HG03575 (cell line): ENCODE data around the gene COL4A5.
"Not testable (repeated sequence)": the region's sequence is repeated elsewhere in the genome, so short reads cannot be mapped to it uniquely, and the experiment has no call there.

Source experiments
- ATAC-seq: cut with Tn5 transposase; IDR thresholded peaks from one replicate; pipeline ENCODE4 v1.9.1; 2021; ENCODE audit not compliant: unreplicated experiment, insufficient number of reproducible peaks, low FRiP score; ENCODE audit errors: extremely low read depth

COL4A5 gene

DNA sequence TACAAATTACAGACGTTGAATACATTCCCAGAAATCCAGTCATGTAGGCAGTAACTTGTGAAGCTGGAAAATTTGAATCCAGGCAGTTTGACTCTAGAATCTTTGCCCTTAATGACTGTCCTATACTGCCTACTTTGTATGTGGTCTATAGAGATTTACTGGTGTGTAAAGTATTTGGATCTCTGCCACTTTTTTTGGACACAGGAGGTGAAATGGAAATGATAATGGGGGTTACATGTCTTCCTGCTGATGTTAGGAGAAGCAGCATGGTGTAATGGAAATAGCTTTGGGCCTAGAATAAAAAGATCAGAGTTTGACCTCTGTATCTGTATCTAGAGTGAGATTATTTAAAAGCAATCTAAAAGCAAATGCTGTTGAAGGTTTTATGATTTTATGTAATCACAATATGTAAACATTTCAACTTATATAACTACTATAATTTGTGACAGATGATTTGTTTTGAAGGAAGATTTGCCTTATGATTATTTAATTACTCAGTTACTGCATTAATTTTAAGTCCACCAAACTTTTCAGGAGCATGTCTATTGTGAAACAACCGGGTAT is 3.3 kb downstream of the COL4A5 start:
- ATAC-seq, result no peak

DNA sequence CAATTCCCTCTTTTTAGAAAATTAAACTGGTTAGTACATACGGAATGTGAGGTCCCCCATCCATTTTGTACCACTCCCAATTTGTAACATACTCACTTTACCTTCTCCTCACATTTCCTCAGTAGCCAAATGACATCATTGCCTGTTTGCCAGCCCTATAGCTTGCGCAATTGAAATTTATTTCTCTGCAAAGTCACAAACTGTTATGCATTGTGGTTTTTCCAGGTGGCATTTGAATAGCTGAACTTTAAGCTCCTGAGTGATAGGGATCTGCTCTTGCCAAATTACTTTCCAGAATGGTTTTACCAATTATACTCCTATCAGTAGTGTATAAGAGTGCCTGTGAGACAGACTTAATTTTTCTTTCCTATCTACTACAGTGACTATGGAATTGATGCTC is 7.7 kb downstream of the COL4A5 start:
- no peak for ATAC-seq

DNA sequence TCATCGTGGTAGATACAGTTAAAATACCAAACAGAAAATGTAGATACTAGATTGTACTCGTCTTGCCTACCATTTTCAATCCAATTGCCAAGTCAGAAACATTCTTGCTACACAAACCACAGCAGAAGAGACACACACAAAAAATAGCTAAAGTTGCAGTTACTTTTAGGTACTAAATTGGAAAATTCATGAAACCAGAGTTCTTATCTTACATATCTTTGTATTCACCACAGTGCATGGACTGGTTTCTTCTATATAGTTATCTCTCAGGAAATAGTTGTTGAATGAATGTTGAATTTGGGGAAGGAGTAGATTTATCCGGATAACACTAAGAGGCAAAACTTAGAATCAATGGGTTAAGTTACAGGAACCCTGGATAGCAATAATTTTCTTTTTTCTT is 14.2 kb downstream of the COL4A5 start:
- no peak for ATAC-seq

DNA sequence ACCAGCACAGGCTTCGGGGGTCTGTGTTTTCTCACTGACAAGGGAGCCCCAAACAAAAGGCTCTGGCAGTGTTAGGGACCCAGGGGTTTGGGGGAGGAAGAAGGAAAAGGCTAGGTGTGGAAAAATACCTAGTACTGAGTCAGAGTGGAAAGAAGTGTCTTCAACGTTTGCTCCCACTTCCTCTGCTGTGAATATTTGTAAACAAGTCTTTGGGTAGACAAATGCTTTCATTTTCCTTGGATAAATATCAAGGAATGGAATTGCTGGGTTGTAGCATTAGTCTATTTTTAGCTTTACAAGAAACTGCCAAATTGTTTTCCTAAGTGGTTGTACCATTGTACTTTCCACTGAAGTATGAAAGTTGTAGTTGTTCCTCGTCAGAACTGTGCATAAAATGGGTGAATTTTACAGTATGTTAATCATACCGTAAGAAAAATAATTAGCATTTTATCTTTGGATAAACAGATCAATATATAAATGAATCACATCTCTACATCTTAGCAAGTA is 17.4 kb downstream of the COL4A5 start:
- no peak for ATAC-seq

DNA sequence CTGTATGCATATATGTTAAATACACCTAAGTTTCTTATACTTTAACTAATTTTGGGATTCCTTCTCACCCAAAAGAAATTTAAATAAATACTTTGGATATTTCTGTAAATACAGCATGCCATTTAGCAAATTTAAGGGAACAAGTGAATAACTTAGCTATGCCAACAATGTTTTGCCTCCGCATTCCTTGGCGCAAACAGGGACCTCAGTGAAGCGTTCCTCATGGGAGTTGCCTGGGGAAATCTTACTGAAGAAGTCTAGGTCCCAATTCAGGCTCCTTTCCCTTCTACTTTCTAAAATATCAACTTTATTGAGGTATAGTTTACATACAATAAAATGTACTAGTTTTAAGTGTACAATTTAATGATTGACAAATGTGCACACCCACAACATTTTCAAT is 25.0 kb downstream of the COL4A5 start:
- no peak for ATAC-seq

DNA sequence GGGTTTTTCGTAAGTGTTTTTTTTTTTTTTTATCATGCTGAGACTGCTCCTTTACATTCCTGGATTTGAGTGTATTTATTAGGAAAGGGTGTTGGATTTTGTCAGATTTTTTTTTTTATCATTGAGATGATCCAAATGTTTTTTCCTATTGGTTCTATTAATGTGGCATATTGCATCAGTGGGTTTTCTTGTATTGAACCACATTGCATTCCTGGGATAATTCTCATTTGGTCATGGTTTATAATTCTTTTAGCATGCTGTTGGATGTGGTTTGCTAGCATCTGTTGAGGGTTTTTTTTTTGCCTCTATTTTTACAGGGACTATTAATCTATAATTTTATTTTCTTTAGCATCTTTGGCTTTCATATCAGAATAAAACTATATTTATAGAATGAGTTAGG is 28.8 kb downstream of the COL4A5 start:
- no peak for ATAC-seq

DNA sequence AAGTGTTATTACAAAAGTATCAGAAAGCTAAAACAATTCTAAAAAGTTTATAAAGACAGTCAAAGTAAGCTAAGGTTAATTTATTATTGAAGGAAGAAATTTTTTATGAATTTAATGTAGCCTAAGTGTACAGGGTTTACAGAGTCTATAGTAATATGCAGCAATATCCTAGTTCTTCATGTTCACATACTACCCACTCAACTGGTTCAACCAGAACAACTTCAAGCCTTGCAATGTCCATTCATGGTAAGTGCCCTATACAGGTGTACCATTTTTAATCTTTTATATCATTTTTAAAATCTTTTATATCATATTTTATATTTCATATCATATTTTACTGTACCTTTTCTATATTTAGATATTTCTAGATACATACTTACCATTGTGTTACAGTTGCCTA is 34.3 kb downstream of the COL4A5 start:
- ATAC-seq, result no peak

DNA sequence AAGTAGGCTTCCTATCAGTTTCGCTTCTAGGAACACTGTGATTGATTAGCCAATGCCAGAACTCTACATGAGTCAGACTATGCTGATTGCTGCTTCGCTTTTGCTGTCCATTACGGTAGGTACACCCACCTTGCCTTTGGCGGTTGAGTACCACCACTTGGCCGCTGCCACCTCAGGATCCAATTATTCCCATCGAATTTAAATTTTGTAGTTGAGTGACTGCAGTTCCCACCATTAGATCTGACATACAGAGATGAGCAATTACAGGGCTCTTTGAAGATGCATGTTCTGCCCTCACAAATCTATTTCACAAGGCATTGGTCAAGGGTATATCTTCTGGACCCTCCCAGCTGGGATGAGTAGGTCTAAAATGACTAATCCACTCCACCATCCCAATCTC is 41.9 kb downstream of the COL4A5 start:
- not testable (repeated sequence) for ATAC-seq

DNA sequence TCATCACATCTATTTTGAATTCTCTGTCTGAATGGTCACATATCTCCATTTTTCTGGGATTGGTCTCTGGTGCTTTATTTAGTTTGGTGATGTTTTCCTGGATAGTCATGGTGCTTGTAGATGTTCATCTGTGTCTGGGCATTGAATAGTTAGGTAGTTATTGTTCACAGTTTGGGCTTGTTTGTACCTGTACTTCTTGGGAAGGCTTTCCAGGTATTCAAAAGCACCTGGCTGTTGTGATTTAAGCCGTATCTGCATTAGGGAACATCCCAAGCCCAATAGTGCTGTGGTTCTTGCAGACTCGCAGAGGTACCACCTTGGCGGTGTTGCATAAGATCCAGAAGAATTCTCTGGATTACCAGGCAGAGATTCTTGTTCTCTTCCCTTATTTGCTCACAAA is 44.6 kb downstream of the COL4A5 start:
- ATAC-seq, result no peak

DNA sequence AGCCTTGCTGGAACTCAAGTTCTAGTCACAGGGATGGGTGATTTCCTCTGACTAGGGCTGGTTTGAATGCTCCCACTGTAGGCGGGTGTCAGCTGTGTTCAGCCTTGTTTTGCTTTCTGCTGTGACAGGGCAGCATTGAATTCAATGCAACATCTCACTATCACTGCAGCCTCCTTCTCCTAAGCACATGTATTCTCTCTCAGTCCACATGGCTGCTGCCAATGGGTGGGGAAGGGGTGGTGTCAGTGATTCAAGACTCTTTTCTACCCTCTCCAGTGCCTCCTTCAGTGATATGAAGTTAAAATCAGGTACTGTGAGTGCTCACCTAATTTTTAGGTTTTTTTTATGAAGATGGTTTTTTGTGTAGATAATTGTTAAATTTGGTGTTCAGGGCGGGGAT is 46.3 kb downstream of the COL4A5 start:
- no peak for ATAC-seq

DNA sequence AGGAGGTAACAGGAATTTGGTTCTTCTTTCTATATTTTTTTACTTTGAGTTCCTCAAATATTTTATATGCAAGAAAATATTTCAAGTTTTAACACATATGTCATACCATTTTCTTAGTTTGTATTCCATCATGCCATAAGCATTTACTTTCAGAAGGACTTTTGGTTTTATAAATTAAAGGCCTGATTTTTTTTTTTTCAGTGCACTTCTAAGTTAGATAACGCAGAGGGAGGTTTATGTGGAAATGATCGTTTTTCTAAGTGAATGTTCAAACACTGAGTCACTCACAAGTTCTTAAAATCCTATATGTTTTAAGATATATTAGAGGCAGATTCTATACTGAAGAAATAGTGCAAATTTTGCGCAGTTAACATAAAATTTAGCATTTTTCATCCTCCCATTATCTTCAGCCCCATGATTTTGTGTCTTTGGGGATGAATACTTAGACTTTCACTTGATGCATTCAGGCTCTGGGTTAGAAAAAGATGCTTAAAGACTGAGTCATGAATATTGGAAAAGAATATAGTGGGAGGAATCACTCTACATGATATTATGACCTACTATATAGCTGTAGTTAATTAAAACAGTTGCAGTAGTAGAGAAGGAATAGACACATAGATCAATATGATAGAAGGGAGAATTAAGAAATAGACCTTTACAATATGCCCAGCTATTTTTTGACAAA is 54.9 kb downstream of the COL4A5 start:
- ATAC-seq, result no peak

DNA sequence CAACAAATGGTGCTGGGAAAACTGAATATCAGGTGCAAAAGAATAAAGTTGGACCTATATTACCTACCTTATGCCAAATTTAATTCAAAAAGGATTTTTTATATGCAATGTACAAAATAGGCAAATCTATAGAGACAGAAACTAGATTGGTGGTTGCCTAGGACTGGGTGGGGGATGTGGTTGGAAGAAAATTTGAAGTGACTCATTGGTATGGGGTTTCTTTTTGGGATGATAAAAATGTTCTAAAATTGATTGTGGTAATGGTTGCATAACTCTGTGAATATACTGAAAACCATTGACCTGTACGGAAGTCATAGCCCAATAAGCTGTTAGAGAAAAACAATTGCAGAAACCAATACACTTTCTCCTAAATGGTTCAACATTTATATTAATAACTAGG is 72.1 kb downstream of the COL4A5 start:
- no peak for ATAC-seq

DNA sequence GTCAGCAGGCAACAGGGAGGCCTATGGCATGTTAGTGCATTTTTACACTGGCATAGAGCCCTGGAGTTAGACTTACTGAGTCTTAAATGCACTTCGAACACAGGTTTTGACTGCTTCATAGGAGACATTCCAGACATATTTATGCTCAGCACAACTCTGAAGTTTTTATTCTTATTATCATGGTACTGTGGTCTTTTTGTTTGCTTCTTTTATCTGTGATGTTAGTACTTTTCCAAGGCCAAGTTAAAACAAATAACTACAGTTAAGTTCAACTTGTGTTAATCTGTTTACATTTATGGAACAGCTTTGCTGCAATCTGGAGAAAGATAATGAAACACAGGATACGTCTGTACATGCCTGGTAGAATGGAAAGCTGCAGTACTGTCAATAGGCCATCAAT is 76.5 kb downstream of the COL4A5 start:
- no peak for ATAC-seq

DNA sequence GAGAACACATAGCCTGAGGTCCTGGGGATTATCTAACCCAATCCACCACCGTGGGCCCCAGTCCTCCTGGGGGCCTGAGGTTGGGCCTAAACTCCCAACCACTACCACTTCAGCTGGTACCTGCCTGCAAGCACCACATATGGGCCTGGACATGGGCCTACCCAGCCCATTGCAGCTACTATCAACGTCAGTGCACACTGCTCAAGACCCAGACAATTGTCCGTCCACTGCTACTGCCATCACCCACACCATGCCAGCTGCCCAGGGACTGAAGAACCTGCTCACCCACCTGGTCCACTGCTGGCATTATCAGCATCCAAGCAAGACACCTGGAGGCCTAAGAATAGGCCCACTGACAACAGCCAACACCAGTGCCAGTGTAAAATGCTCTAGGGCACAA is 88.1 kb downstream of the COL4A5 start:
- ATAC-seq, result no peak

DNA sequence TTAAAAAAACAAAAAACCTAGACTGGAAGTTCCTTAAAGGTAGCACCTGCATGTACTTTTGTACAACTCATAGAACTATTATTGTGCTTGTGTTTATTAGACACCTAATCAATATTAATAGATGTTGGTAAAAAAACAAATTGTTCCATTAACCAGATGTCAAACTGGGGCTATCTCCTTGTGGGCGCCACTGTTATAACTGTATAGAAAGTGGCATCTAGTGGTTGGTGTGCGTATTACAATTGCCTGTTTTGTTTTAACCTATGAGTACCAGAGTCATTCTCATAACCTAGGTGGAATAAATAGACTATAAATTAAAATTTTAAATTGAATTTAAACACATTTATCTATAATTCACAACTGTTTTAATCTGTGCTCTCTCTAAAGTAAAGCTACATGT is 97.4 kb downstream of the COL4A5 start:
- peak; percentile 83 for ATAC-seq

DNA sequence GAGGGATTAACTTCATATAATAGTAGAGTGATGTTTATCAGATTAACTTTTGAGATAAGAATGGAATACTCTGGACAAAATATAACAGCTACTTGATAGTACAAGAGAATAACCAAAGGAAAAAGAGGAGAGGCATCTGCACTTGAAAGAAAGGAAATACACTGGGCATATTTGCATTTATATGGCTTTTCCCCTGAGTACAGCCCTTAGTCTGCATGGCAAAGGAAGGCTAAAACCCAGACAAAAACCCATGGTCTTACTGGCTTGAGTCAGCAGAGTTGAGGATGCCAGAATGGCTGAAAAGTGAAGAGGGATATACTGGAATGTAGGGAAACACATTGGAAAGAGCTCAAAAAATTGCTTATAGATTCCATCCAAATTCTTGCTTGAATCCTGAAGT is 101.6 kb downstream of the COL4A5 start:
- no peak for ATAC-seq

DNA sequence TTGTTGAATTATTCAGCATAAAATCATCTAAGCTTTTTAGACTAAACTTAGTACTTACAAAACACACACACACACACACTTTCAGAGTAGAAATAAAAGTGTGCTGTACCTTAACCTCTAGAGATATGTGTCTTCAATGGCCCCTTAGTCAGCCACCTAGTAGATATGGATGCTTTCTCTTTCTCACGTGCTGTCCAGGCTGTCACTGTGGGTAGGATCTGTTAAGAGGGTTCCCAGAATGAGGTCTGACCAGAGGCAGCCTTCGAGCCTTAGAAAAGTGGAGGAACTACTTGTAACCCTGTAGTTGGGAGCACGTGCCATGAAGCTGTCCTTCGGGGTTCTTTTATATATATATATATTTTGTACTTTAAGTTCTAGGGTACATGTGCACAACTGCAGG is 117.9 kb downstream of the COL4A5 start:
- no peak for ATAC-seq

DNA sequence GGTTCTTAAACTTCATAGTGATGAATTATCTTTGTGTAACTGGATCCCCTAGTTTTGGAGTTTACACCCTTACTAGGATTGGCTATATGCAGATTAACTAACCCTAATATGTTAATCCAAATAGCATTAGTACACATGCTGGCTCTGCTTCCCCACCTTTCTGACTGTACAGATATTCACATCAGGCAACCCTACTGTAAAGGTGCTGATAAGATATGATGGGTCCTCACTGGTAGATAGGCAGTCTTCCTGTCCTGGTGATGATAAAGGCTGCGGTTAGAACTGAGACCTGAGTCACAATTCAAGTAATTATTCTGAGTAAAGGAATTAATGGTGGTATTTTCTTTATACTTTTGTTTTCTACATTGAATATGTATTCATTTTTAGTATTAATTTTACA is 118.6 kb downstream of the COL4A5 start:
- no peak for ATAC-seq

DNA sequence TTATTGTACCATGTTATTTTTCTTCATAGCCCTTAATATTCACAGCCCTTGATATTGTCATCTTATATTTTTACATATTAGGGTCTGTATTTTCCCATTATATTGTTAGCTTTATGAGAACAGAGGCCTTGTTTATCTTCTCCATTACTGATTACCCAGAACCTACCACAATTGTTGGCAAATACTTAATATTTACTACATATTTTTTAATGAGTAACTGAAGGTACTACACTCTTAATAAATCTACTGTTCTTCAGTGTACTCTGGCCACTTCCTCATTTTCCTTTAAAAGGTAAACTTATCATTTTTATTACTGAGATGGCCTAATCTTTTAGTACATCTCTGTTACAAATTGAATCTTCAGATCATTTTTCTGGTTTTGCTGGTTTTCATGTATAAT is 133.5 kb downstream of the COL4A5 start:
- ATAC-seq, result no peak

DNA sequence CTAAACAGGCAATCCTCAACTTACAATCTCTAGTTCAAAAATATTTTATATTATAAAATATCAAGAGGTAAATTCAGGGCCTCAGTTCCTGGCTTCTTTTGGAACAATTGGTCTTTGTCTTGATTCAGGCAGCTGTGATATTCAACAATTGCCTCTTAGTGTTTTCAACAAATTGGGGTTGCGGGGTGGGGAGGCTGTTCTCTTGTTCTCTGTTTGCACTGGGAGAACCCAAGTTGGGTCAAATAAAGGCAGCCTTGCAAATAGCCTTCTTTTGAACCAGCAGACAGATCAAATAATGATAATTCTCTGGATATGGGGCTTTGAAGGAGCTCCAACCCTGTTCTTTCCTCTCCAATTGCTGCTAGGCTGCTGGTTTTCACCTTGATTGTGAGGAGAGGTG is 142.5 kb downstream of the COL4A5 start:
- no peak for ATAC-seq

DNA sequence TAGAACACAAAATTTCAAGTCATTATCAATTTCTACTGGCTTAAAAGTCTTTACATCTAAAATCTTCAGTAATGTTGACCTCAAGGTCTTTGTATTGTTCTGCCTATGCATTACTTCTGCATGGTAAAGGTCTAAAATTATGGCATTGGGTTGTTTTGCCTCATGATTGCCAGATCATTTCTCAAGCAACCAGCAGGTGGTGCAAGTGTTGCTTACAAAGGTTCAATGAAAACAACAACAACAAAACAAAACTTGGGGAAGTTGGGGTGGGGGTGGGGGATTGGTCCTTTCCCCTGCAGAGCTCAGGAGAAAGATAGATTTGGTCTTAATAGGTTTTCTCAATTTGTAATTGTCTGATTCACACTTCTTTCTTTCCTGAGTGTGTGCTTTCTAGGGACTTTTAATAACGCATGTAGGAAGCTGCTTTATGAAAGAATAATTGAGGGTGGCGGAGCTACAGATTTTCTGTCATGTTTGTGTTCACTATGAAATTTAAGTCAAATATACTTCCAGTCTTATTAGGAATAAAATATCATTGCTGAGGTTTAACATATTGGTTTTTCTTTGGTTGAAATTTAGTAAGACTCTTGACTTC is 145.1 kb downstream of the COL4A5 start:
- ATAC-seq, result no peak
